HG02798 (cell line): ENCODE measurements around the gene IQSEC1.
A peak's percentile ranks its signal among the peaks of the same experiment; 100 is the strongest.
"Not testable (repeated sequence)": the region's sequence is repeated elsewhere in the genome, so short reads cannot be mapped to it uniquely, and the experiment has no call there.

ENCODE experiments used
- ATAC-seq: cut with Tn5 transposase; IDR thresholded peaks from one replicate; pipeline ENCODE4 v1.9.1; 2021; ENCODE audit warnings: mild to moderate bottlenecking; ENCODE audit not compliant: unreplicated experiment, poor library complexity

The IQSEC1 gene

DNA sequence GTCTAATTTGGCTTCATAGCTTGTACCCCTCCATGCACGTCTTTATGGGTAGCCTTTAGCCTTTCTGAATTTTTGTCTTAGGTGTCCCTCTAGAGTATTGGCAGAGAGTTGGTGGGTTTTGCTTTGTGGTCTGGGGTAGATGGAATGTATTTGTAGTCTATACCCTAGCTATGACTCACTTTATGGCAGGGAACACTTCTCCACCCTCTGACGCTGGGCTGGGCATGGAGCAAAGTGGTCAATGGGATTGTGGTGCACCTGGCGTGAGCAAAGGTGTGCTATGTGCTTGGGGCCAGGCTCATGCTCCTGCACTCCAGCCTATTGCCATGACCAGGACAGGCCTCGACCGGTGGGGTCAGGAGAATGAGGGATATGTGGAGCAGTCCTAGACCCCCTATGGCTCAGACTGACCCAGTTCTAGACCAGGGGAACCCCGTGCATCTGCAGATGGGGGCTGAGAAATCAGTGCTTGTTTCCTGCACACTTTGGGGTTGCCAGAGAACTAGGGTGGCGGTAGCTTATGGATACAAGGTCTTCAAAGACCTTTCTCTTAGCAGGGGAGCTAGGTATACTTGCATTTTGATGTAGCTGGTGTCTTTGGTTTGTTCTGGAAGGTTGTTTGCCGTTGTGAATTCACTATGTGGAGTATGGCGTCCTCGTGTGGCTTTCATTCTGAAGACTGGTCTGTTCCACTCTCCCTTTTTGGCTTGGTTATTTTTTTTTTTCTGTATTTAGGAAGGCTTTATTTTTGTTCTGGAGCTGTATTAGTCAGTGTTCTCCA is 182.4 kb downstream of the IQSEC1 start:
- no peak for ATAC-seq

DNA sequence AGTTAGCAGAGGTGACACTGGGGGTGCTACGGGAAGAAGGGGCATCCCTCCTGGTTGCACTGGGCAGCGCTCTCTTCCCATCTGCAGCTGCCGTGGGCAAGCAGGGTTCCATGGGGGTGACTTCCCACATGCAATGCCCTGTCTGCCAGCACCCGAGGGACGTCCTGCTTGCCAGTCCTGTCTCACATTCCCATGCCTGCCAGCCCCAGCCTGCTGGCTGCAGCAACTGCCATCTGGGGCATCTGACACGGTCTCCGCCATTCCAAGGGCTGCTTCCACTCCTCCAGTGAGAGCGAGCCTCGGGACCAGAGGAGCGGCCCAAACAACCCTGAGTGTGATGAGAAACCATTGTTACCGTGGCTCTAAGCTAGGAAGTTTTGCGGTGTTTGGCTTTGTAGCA is 186.5 kb downstream of the IQSEC1 start:
- ATAC-seq, result no peak

- no peak for ATAC-seq
These were observed 187.0 kb downstream of the IQSEC1 start for GRCh38 chr3:12886106-12886679.

- no peak for ATAC-seq
These were observed 187.7 kb downstream of the IQSEC1 start for GRCh38 chr3:12885583-12885930.

GRCh38 chr3:12884790-12885582 is 188.2 kb downstream of the IQSEC1 start:
- no peak for ATAC-seq

GRCh38 chr3:12884186-12884680 is 189.0 kb downstream of the IQSEC1 start:
- no peak for ATAC-seq

DNA sequence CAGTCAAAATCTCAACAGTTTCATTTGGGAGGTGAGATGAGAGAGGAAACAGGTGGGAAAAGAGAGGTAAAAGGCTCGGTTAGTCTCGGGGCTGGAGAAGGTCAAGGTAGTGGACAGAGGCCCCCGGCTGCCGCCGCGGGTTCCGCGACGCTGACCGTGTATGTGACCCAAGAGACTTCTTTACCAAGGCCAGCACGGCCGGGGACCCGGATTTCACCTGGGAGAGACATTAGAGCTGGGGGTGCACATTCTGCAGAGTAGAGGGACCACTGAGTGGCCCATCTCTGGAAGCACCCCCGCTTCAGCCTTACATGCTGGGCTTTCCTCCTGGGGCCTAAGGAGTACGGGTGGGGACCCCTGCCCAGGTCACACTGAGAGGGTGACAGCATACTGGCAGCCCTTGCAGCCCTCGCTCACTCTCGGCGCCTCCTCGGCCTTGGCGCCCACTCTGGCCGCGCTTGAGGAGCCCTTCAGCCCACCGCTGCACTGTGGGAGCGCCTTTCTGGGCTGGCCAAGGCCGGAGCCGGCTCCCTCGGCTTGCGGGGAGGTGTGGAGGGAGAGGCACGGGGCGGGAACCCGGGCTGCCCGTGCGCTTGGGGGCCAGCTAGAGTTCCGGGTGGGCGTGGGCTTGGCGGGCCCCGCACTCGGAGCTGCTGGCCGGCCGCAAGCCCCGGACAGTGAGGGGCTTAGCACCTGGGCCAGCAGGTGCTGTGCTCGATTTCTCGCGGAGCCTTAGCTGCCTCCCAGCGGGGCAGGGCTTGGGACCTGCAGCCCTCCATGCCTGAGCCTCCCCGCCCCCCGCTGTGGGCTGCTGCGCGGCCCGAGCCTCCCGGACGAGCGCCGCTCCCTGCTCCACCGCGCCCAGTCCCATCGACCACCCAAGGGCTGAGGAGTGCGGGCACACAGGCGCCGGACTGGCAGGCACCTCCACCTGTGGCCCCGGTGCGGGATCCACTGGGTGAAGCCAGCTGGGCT is 190.6 kb downstream of the IQSEC1 start:
- no peak for ATAC-seq

DNA sequence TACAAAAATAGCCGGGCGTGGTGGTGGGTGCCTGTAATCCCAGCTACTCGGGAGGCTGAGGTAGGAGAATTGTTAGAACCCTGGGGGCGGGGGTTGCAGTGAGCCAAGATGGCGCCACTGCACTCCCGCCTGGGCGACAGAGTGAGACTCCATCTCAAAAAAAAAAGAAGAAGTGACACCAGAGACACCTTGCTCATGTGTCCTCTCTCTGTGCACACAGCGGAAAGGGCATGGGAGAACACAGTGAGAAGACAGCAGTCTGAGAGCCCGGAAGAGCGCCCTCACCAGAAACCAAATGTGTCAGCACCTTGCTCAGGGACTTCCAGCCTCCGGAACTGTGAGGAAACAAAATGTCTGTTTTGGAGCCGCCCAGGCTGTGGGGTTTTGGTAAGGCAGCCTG is 191.4 kb downstream of the IQSEC1 start:
- peak; percentile 65 for ATAC-seq

DNA sequence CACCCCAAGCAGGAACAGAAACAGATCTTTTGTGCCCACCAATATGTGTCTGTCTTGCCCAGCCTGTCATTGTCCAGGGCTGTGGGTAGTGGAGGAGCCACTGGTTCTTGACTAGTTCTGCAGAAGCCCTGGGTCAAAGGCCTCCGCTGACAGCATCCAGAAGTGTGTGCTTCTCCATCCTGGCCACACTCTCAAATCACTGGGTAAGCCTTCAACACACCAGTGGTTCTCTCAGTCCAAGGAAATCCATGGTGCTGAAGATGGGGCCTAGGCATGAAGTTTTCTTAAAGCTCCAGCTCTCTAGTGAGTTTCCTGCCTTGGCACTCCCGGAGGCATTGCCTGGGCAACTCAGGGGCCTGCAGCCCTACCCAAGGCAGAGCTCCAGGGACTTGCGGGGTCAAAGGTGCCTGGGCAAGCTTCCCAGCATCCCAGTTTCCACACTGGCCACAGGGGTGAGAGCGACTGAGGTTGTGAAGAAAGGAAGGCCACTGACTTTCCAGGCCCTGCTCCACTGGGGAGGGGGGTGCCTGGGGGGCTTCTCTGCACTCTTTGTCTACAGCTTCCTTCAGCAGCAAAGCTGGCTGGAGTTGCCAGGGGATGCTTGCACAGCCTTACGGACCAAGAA is 193.9 kb downstream of the IQSEC1 start:
- no peak for ATAC-seq

- not testable (repeated sequence) for ATAC-seq
These were observed 194.5 kb downstream of the IQSEC1 start for GRCh38 chr3:12878758-12879157.

DNA sequence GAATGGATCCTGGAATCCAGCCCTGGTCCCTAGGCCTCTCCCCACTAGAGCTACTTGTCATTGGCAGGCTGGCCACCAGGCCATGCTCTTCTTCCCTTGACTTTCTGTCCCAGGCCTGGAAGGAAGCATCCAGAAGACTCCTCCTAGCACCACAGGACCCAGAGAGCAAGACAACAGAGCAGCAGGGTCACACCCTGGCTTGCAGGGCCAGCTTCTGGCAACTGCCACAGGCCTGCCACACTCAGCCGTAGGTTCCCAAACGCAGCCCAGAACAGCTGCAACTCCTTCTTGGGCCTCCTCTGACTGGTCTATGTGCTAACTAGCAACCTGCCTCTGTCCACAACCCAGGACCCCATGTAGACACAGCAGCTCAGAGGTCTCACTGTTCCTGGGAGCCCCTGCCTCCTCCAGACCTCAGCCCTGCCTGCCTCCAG is 195.1 kb downstream of the IQSEC1 start:
- ATAC-seq, result no peak

DNA sequence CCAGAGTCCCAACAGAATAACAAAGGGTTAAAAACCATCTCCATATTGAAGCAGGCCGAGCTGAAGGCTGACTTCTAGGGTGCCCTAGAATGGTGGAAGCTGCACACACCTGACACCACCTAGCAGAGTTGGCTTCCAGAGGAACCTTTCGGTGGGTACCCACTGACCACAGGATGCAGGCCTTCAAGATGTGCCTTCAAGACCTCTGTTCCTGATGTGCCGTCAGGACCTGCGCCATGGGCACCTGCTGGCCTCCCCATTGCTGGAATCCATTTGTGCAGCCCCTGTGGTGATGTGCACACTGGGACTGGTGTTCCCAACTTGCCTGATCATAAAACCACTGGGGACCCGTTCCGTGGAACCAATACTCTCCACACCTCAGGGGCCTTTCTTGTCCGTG is 196.2 kb downstream of the IQSEC1 start:
- ATAC-seq, result no peak

DNA sequence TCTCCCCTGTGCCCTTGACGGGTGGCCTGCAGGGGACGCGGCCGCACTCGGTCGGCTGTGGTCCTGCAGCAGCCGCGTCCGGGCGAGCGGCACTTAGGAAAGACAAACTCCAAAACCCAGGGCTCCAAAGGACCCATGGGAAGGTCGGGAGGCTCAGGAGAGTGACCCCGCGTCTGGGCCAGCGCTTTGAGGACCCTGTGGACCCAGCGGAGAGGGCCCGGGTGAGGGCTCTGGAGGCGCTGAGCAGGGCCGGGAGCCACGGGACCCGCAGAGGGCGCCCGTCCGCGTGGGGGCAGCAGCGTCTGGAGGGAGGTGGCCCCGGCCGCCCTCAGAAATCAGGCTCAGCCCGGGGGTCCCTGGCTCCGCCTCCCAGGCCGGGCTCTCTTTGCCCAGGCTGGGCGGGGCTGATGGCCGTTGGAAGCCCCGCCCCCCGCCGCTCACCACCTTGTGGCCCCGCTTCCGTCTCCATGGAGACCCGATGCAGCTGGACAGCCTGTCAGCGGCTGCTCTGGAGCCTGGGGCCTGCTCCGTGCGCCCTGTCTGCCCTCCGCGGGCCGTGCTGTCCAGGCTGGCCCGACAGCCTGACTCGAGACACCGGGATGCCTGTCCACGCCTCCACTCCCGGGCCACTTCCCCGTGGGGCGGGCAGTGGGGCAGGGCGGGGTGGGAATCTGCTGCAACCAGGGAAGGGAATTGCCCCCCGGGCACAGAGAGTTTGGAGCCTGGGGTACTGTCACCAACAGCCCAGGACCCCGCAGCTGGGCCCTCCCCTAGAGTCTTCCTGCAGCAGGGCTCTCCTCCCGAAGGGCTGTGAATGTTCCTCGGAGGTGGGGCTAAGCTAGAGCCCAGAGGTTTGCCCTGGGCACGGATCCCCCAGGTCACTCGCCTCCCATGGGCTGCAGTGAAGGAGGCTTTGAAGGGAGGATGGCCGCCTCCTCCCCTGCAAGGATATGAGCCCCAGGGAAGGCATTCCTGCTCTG is 197.1 kb downstream of the IQSEC1 start:
- ATAC-seq, result no peak

DNA sequence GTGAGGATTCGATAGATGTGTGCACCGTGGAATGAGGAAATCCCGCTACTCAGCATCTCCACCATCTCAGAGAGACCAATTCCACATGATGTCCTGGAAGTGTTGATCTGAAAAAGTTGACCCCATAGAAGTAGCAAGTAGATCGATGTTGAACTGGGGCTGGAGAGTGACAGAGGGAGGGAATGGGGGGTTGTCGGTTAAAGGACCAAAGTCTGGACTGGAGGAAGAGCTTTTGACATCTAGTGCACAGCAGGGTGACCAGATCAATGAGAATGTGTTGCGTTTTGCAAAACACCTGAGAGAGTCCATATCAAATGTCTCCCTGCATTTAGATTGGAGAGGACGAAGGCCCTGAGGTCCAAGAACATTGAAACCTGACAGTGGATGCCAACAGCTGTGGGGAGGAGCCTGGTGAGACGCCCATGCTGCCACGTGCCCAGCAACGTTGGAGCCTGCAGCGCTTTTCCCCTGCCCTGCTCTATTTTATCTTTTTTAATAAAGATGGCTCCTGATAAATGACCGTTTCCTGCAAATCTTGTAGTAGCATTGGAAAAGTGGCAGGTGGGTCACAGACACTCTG is 201.7 kb downstream of the IQSEC1 start:
- ATAC-seq, result no peak

DNA sequence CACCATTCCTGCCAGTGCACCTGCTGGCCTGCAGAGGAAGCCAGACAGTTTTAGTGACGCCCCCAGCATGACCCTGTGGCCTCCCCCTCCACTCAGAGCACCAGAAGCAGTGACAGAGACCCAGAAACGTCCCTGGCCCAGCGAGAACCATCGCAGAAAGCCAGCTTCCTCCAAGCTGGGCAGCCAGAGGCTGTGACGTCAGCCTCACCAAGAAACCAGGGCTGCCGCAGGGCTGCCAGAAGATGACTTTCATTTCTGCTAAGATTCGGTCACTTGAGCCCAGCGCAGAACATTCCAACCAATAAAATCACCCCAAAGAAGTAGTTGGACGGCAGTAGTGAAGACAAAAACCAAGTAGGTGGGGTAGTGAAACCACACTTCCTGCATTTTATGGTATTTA is 202.3 kb downstream of the IQSEC1 start:
- peak; percentile 67 for ATAC-seq

- ATAC-seq, result peak; percentile 46
These were observed 204.1 kb downstream of the IQSEC1 start for GRCh38 chr3:12869035-12869621.
